ENCODE results near the gene SIRT3.

- TF ChIP-seq, protein P1, sequence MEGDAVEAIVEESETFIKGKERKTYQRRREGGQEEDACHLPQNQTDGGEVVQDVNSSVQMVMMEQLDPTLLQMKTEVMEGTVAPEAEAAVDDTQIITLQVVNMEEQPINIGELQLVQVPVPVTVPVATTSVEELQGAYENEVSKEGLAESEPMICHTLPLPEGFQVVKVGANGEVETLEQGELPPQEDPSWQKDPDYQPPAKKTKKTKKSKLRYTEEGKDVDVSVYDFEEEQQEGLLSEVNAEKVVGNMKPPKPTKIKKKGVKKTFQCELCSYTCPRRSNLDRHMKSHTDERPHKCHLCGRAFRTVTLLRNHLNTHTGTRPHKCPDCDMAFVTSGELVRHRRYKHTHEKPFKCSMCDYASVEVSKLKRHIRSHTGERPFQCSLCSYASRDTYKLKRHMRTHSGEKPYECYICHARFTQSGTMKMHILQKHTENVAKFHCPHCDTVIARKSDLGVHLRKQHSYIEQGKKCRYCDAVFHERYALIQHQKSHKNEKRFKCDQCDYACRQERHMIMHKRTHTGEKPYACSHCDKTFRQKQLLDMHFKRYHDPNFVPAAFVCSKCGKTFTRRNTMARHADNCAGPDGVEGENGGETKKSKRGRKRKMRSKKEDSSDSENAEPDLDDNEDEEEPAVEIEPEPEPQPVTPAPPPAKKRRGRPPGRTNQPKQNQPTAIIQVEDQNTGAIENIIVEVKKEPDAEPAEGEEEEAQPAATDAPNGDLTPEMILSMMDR (IDR thresholded peaks at IDR 0.05), result no peak
- no peak for TF ChIP-seq POLR2A (IDR thresholded peaks at IDR 0.05)
These were observed 43.2 kb upstream of the SIRT3 start for GRCh38 chr11:279040-279965.
